ENCODE measurements around the gene EGFR. TPM values are rescaled to one million over a fixed set of nuclear protein-coding genes. Genes with fewer than 3 reads are reported as not detected.

EGFR gene
- total RNA-seq, 2 donors from 2014 or later = 57.8 to 63.4 TPM

GRCh38 chr7:54996391-54996790 lies 22.4 kb upstream of the EGFR start:
- Histone ChIP-seq H3K4me1 (no peaks in the 10 kb centered on the region), H3K27ac (no peak overlapping the region), H3K27me3 (no peaks in the 10 kb centered on the region), H3K36me3 (no peaks in the 10 kb centered on the region), H3K9ac (ENCODE audit: low read depth in 2 of 2, low read length in 2 of 2) (no peak overlapping the region), H3K9me3 (no peaks in the 10 kb centered on the region), H3K4me3 (no peak overlapping the region)
- no peak for DNase-seq
- no peak for TF ChIP-seq CTCF (IDR thresholded peaks at IDR 0.05)
- intact Hi-C loops (cut with DNase I) = no loop called here

- no peaks in the 10 kb centered on the region for H3K36me3 ChIP-seq
- no peak for TF ChIP-seq CTCF (IDR thresholded peaks at IDR 0.05)
- no peaks in the 10 kb centered on the region for H3K4me1 ChIP-seq
- no peak overlapping the region for H3K27ac ChIP-seq
- DNase-seq = no peak
- H3K9ac ChIP-seq (ENCODE audit: low read depth in 2 of 2, low read length in 2 of 2) = no peak overlapping the region
- H3K4me3 ChIP-seq = no peak overlapping the region
- no peaks in the 10 kb centered on the region for H3K9me3 ChIP-seq
- intact Hi-C loops (cut with DNase I) = no loop called here
- no peaks in the 10 kb centered on the region for H3K27me3 ChIP-seq
Observed at GRCh38 chr7:55004579-55004978, 14.2 kb upstream of the EGFR start.

GRCh38 chr7:55005241-55005851 lies 13.5 kb upstream of the EGFR start:
- no peaks in the 10 kb centered on the region for H3K27me3 ChIP-seq
- intact Hi-C loops (cut with DNase I) = no loop called here
- H3K9ac ChIP-seq (ENCODE audit: low read depth in 2 of 2, low read length in 2 of 2) = no peak overlapping the region
- no peaks in the 10 kb centered on the region for H3K4me1 ChIP-seq
- no peak overlapping the region for H3K4me3 ChIP-seq
- no peak overlapping the region for H3K27ac ChIP-seq
- no peak for DNase-seq
- TF ChIP-seq CTCF (IDR thresholded peaks at IDR 0.05) = no peak
- H3K9me3 ChIP-seq = no peaks in the 10 kb centered on the region
- H3K36me3 ChIP-seq = no peaks in the 10 kb centered on the region

GRCh38 chr7:55006499-55006898 lies 12.3 kb upstream of the EGFR start:
- Histone ChIP-seq H3K9me3 (no peaks in the 10 kb centered on the region), H3K27me3 (no peaks in the 10 kb centered on the region), H3K4me3 (no peak overlapping the region), H3K4me1 (no peaks in the 10 kb centered on the region), H3K9ac (ENCODE audit: low read depth in 2 of 2, low read length in 2 of 2) (no peak overlapping the region), H3K27ac (no peak overlapping the region), H3K36me3 (no peaks in the 10 kb centered on the region)
- no peak for DNase-seq
- no peak for TF ChIP-seq CTCF (IDR thresholded peaks at IDR 0.05)
- intact Hi-C loops (cut with DNase I) = no loop called here

GRCh38 chr7:55013851-55014250 lies 5.0 kb upstream of the EGFR start:
- Histone ChIP-seq H3K36me3 (no peaks in the 10 kb centered on the region), H3K4me1 (no peaks in the 10 kb centered on the region), H3K27me3 (no peaks in the 10 kb centered on the region), H3K9me3 (no peaks in the 10 kb centered on the region), H3K4me3 (no peak overlapping the region), H3K27ac (no peak overlapping the region), H3K9ac (ENCODE audit: low read depth in 2 of 2, low read length in 2 of 2) (no peak overlapping the region)
- intact Hi-C loops (cut with DNase I) = no loop called here
- no peak for DNase-seq
- TF ChIP-seq CTCF (IDR thresholded peaks at IDR 0.05) = no peak
